ENCODE data around the gene ZNF574. TPM values are rescaled to one million over a fixed set of nuclear protein-coding genes. Genes with fewer than 3 reads are reported as not detected.

Gene ZNF574
- total RNA-seq, 1 donor from 2014 or later, result 9.7 TPM

DNA sequence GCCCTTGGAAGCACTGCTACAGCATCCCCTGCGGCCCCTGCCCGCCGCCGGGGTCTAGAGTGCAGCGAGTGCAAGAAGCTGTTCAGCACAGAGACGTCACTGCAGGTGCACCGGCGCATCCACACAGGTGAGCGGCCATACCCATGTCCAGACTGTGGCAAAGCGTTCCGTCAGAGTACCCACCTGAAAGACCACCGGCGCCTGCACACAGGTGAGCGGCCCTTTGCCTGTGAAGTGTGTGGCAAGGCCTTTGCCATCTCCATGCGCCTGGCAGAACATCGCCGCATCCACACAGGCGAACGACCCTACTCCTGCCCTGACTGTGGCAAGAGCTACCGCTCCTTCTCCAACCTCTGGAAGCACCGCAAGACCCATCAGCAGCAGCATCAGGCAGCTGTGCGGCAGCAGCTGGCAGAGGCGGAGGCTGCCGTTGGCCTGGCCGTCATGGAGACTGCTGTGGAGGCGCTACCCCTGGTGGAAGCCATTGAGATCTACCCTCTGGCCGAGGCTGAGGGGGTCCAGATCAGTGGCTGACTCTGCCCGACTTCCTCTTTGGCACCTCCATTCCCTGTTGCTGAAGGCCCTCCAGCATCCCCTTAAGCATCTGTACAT lies 4.9 kb downstream of the ZNF574 start:
- no peak for ATAC-seq

GRCh38 chr19:42081584-42082203 lies 5.7 kb downstream of the ZNF574 start:
- peak; percentile 40 for ATAC-seq

GRCh38 chr19:42083537-42083936 lies 7.6 kb downstream of the ZNF574 start:
- ATAC-seq, result no peak

- ATAC-seq, result no peak
Measured at GRCh38 chr19:42086188-42086736, 10.3 kb downstream of the ZNF574 start.

GRCh38 chr19:42086770-42087550 lies 11.0 kb downstream of the ZNF574 start:
- ATAC-seq, result no peak

- ATAC-seq, result no peak
Measured at GRCh38 chr19:42088471-42089190, 12.7 kb downstream of the ZNF574 start.

- ATAC-seq, result no peak
Measured at GRCh38 chr19:42089191-42089750, 13.3 kb downstream of the ZNF574 start.

DNA sequence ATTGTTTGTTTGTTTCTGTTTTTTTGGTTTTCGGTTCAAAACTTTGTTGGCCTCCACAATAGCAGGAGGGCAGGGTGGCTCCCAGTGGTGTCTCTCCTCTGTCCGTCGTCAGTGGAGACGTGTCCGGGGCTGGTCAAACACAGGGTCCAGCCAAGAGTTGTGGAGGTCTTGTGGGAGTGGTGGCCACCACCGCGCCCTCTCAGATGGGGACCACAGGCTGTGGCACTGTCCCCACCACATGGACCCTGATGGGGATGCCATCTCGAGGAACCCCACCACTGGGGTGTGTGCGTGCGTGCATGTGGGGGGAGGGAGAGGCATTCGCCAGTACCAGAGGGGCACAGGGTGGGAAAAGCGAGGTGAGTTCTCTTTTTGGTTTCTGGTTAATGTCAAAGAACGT lies 13.8 kb downstream of the ZNF574 start:
- no peak for ATAC-seq

- no peak for ATAC-seq
Measured at GRCh38 chr19:42090672-42091071, 14.7 kb downstream of the ZNF574 start.

DNA sequence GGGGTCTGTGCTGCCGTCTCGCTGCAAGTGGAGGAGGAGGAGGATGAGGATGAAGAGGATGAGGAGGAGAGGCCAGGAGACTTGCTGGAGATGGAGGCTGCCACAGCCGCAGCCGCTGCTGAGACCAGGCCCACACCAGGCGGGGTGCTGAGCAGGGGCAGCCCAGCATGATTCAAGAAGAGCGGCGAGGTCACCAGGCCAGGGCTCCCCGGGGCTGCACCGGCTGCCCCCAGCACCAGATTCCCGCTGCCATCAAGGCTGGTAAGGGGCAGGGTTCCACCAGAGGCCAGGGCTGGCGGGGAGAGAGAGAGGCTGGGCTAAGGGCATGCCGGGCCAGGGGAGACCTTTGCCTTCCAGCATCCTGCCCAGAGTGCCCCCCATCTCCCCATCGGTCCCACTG lies 15.3 kb downstream of the ZNF574 start:
- ATAC-seq, result no peak

DNA sequence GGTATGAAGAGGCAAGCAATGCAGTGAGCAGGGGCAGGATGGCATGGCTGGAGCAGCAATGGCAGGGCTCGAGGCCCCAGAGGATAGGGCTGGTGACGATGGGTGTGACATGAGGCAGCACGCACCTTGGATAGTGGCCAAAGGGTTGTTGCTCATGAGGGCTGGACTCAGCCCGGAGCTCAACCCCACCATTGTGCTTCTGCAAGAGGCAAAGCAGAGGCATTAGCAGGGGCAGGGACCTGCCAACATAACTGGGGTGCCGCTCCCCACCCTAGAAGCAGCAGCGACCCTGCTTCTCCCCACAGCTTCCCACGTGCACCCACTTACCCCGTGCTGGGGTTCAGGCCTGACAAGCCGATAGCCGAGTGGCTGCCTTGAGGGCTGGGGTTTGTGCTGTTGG lies 15.8 kb downstream of the ZNF574 start:
- peak; percentile 83 for ATAC-seq

DNA sequence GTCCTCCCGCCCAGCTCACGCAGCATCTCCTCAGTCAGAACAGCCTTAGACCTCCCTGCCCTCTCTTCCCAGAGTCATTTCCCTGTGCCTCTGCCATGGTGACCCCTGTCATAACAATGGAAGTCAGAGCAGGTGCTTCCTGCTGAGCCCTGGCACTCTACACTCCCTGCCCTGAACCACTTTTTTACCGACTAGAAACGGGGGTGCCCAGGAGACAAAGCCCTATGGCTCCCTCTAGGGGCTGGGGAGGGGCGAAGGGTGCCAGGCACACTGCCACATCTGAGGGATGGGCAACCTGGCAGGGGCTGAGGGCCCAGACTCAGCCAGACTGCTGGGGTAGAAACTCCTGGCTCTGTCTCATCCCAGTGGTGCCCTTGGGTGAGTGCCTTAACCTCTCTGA lies 16.4 kb downstream of the ZNF574 start:
- ATAC-seq, result peak; percentile 44

DNA sequence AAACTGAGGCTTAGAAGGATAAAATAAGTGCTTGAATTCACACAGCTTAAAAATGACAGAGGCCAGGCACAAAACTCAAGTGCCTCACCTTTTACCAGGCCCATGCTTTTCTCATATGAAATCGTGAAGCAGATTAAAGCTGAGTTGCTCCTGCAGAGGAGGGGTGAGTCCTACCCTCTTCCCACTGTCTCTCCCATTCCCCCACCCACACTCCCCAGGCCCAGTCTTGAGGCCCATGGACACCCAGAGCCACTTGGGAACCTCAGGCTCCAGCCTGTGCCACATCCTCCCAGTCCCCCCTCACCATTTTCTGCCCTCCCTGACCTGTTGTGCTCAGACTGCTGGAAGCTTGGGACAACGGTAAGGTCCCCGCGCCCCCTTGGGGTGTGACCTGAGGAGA lies 17.5 kb downstream of the ZNF574 start:
- no peak for ATAC-seq

- peak; percentile 42 for ATAC-seq
Measured at GRCh38 chr19:42093926-42094325, 18.0 kb downstream of the ZNF574 start.

GRCh38 chr19:42095142-42095813 lies 19.3 kb downstream of the ZNF574 start:
- ATAC-seq, result no peak

- ATAC-seq, result no peak
Measured at GRCh38 chr19:42095814-42096230, 19.9 kb downstream of the ZNF574 start.

GRCh38 chr19:42096255-42096837 lies 20.4 kb downstream of the ZNF574 start:
- ATAC-seq, result no peak

- ATAC-seq, result no peak
Measured at GRCh38 chr19:42097461-42097860, 21.5 kb downstream of the ZNF574 start.

- ATAC-seq, result peak; percentile 75
Measured at GRCh38 chr19:42098781-42099180, 22.8 kb downstream of the ZNF574 start.

- peak; percentile 9 for ATAC-seq
Measured at GRCh38 chr19:42099336-42099925, 23.5 kb downstream of the ZNF574 start.

DNA sequence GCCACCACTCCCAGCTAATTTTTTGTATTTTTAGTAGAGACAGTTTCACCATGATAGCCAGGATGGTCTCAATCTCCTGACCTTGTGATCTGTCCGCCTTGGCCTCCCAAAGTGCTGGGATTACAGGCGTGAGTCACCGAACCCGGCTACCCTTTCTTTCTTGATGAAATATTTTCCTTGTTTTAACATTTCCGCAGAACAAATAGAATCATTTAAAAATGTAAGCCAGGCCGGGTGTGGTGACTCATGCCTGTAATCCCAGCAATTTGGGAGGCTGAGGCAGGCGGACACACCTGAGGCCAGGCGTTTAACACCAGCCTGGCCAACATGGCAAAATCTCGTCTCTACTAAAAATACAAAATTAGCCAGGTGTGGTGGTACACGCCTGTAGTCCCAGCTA lies 24.3 kb downstream of the ZNF574 start:
- peak; percentile 36 for ATAC-seq

Data from esophagus mucosa (tissue), 1 donor.